HUES6 (cell line): Measurements from ENCODE around the gene RAMP1.

Experiments
- H3K27ac ChIP-seq: 2 replicates; pipeline ENCODE4 v1.7.0; 2013; ENCODE audit warnings: low read depth, mild to moderate bottlenecking, low read length, inconsistent platforms
- H3K27me3 ChIP-seq: 2 replicates; pipeline ENCODE4 v1.6.1; 2013; ENCODE audit warnings: low read length; ENCODE audit not compliant: control insufficient read depth, insufficient read depth
- H3K36me3 ChIP-seq: 2 replicates; pipeline ENCODE4 v1.6.1; 2013; ENCODE audit warnings: low read length; ENCODE audit not compliant: control insufficient read depth, insufficient read depth
- H3K4me1 ChIP-seq: 2 replicates; pipeline ENCODE4 v1.6.1; 2013; ENCODE audit warnings: low read length; ENCODE audit not compliant: control insufficient read depth, insufficient read depth
- H3K4me3 ChIP-seq: 2 replicates; pipeline ENCODE4 v1.5.1; 2013; ENCODE audit warnings: low read depth, low read length
- H3K9ac ChIP-seq: one replicate; pipeline ENCODE4 v1.6.1; 2013; ENCODE audit warnings: mild to moderate bottlenecking, low read length
- H3K9me3 ChIP-seq: 2 replicates; pipeline ENCODE4 v1.6.1; 2013; ENCODE audit warnings: low read depth, low read length; ENCODE audit not compliant: control insufficient read depth, insufficient read depth

Gene RAMP1

DNA sequence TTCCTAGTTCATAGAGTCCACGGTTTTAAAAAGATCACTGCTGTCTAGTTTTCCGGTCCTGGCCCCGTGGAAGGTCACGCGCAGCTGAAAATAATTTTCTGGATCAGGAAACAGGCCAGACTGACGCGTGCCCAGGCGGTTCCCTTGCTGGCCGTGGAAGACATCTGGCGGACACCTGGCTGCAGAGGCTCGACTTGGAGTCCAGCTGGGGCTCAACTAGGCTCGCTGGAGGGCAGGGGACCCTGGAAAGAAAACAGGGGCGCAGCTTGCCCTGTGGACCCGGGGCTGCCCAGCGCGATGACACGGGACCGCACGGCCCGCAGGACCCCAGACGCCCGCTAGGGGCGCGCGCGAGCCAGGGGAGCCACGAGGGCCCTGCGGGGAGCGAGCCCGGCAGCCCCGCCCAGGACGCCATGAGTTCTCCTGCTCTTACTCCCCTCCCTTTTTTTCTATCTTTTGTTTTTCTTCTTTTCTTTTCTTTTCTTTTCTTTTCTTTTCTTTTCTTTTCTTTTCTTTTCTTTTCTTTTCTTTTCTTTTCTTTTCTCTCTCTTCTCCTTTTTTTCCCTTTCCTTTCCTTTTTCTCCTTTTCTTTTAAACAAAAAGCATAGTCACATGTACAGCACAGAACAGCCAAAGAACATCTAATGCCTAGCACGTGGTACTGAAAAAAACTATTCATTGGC lies 64.2 kb downstream of the RAMP1 start:
- no peak overlapping the region for H3K27ac ChIP-seq
- no peak overlapping the region for H3K9ac ChIP-seq
- peak overlapping the region; percentile 37; the same call in 1 of the 2 replicates for H3K4me3 ChIP-seq
- H3K36me3 ChIP-seq: no peaks in the 10 kb centered on the region
- H3K9me3 ChIP-seq: 0 out of 2 replicates have a peak, but pooled peaks cover 4% of the 10 kb centered on the region
- H3K4me1 ChIP-seq: peaks cover 10% of the 10 kb centered on the region
- H3K27me3 ChIP-seq: peaks cover 8% of the 10 kb centered on the region

DNA sequence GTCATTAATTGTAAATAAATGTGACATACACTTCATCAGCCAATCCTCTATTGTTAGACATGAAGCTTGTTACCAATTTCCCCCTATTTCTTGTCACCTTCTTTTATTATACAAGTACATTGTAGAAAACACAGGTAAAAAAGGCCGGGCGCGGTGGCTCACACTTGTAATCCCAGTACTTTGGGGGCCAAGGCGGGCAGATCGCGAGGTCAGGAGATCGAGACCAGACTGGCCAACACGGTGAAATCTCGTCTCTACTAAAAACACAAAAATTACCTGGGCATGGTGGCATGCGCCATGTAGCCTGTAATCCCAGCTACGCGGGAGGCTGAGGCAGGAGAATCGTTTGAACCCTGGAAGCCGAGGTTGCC lies 64.7 kb downstream of the RAMP1 start:
- H3K4me3 ChIP-seq: no peak overlapping the region
- H3K36me3 ChIP-seq: no peaks in the 10 kb centered on the region
- H3K9me3 ChIP-seq: 0 out of 2 replicates have a peak, but pooled peaks cover 4% of the 10 kb centered on the region
- H3K9ac ChIP-seq: no peak overlapping the region
- H3K27me3 ChIP-seq: peaks cover 8% of the 10 kb centered on the region
- H3K4me1 ChIP-seq: peaks cover 10% of the 10 kb centered on the region
- no peak overlapping the region for H3K27ac ChIP-seq

DNA sequence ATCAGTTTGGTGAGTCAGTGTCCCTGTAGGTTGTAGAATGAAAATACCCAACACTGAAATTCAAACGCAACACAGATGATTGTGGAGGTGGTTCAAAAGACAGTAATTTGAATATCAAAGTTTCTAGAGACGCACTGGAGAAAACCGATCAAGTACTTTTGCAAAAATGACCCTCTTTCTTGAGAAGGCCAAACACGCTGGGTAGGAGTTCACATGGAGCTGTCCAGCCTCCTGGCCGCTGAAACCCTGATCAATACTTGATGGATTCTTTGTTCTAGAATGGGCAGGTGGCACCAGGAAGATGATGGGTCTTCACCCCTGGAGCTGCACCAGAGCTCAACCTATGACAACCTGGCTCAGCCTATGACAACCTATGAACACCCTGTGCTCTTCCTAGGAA lies 67.7 kb downstream of the RAMP1 start:
- Histone ChIP-seq H3K9ac (no peak overlapping the region), H3K36me3 (no peaks in the 10 kb centered on the region), H3K27me3 (peaks cover 8% of the 10 kb centered on the region), H3K4me3 (no peak overlapping the region), H3K4me1 (peaks cover 10% of the 10 kb centered on the region), H3K27ac (no peak overlapping the region), H3K9me3 (peaks cover 11% of the 10 kb centered on the region; the same call in 1 of the 2 replicates)

DNA sequence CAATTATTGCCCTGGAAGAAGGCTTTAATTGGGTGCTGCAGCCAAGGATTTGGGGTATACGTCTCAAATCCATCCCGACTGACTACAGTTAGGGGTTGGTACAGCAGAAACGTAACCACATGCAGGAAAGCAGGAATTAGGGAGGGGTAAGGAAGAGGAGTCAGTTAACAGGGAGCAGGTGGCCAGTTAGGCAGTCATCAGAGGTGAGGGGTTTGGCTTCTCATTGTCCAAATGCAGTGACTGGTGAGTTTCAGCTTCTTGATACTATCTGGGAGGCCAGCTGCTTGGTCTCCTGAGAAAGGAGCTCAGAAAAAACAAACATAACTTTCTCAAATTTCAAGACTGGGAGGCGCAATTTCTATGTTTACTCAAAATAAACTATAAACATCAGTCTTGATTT lies 68.6 kb downstream of the RAMP1 start:
- H3K27me3 ChIP-seq: peaks cover 4% of the 10 kb centered on the region
- H3K27ac ChIP-seq: no peak overlapping the region
- H3K9me3 ChIP-seq: peaks cover 11% of the 10 kb centered on the region; the same call in 1 of the 2 replicates
- no peaks in the 10 kb centered on the region for H3K36me3 ChIP-seq
- H3K9ac ChIP-seq: no peak overlapping the region
- H3K4me1 ChIP-seq: peaks cover 5% of the 10 kb centered on the region
- no peak overlapping the region for H3K4me3 ChIP-seq

DNA sequence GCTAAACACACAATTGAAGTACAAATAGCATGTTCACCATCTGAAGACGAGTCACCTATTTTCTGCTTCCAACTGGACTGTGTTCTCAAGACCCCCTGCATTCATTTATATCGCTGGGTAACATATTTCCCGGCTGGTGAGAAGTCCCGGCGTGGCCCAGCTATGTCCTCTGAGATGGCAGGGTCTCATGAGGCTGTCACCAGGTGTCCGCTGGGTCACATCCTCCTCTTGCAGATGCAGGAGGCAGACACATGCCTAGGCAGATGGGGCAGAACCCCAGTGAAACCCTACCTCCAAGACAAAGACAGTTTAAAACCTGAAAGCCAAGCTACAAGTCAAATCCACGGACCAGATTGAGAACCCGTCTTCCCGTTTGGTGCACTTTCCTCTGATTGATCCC lies 70.6 kb downstream of the RAMP1 start:
- H3K4me3 ChIP-seq: no peak overlapping the region
- H3K4me1 ChIP-seq: no peaks in the 10 kb centered on the region
- no peak overlapping the region for H3K27ac ChIP-seq
- no peaks in the 10 kb centered on the region for H3K36me3 ChIP-seq
- H3K27me3 ChIP-seq: no peaks in the 10 kb centered on the region
- no peak overlapping the region for H3K9ac ChIP-seq
- H3K9me3 ChIP-seq: peaks cover 11% of the 10 kb centered on the region; the same call in 1 of the 2 replicates

DNA sequence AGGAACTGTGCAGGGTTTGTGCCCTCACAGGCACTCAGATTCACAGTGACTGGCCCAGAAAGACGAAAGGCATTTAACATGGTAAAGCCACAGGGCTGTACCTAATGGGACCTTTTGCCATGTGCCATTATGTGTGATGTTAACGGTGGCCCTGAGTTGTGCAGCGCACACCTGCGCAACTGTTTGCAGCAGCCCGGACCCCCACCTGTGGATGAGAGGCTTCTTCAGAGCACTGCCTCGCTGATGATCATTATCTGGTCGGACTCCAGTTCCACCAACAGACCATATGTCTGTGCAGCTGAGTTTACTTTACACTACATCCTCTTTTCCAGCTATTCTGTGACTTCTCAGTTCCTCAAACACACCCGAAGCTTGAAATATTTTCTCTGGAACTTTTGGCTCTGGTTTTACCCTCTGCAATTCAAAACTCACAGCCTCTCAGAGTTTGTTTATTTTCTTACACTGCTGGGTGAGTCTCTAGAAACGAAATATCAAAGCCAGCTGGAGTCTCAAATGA lies 71.8 kb downstream of the RAMP1 start:
- no peaks in the 10 kb centered on the region for H3K27me3 ChIP-seq
- H3K9me3 ChIP-seq: peaks cover 11% of the 10 kb centered on the region; the same call in 1 of the 2 replicates
- no peak overlapping the region for H3K4me3 ChIP-seq
- H3K27ac ChIP-seq: no peak overlapping the region
- 0 out of 2 replicates have a peak, but pooled peaks cover 4% of the 10 kb centered on the region for H3K4me1 ChIP-seq
- H3K9ac ChIP-seq: no peak overlapping the region
- no peaks in the 10 kb centered on the region for H3K36me3 ChIP-seq

DNA sequence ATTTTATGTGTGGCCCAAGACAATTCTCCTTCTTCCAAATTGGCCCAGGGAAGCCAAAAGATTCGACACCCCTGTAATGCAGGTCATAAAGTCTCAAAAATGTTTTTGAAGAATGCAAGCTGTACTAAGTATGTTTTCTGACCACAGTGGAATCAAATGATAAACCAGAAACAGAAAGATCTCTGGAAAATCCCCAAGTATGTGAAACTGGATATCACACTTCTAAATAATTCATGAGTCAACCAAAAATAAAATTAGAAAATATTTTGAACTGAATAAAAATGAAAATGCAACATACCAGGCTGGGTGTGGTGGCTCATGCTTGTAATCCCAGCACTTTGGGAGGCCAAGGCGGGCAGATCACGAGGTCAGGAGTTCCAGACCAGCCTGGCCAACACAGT lies 73.3 kb downstream of the RAMP1 start:
- H3K4me1 ChIP-seq: 0 out of 2 replicates have a peak, but pooled peaks cover 4% of the 10 kb centered on the region
- H3K4me3 ChIP-seq: no peak overlapping the region
- H3K36me3 ChIP-seq: no peaks in the 10 kb centered on the region
- H3K27me3 ChIP-seq: no peaks in the 10 kb centered on the region
- H3K9me3 ChIP-seq: peaks cover 10% of the 10 kb centered on the region; the same call in 1 of the 2 replicates
- H3K27ac ChIP-seq: no peak overlapping the region
- H3K9ac ChIP-seq: no peak overlapping the region

GRCh38 chr2:237934186-237934585 lies 74.8 kb downstream of the RAMP1 start:
- H3K9ac ChIP-seq: no peak overlapping the region
- no peaks in the 10 kb centered on the region for H3K36me3 ChIP-seq
- H3K4me1 ChIP-seq: 0 out of 2 replicates have a peak, but pooled peaks cover 4% of the 10 kb centered on the region
- H3K4me3 ChIP-seq: no peak overlapping the region
- no peak overlapping the region for H3K27ac ChIP-seq
- H3K27me3 ChIP-seq: no peaks in the 10 kb centered on the region
- peaks cover 7% of the 10 kb centered on the region; the same call in 1 of the 2 replicates for H3K9me3 ChIP-seq

- no peak overlapping the region for H3K9ac ChIP-seq
- H3K4me1 ChIP-seq: peaks cover 11% of the 10 kb centered on the region
- no peaks in the 10 kb centered on the region for H3K27me3 ChIP-seq
- no peak overlapping the region for H3K27ac ChIP-seq
- no peaks in the 10 kb centered on the region for H3K9me3 ChIP-seq
- H3K4me3 ChIP-seq: no peak overlapping the region
- no peaks in the 10 kb centered on the region for H3K36me3 ChIP-seq
These were observed 76.5 kb downstream of the RAMP1 start for GRCh38 chr2:237935740-237936452.

DNA sequence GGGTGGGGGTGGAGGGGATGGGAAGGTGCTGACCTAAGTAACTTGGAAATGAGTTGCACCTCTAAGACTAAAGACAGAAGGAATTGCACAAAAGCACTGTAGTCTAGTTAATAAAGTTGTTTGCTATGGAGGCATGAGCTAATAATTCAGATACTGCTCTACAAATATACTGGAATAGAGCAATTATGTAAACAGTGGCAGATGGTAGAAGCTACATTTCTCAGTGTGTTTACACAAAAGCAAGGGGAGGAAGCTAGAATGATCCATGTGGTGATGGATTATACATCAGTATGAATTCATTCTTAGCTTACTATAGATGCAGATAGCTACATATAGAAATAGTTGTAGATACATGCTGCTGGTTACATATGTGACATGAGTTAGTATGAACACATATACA lies 79.8 kb downstream of the RAMP1 start:
- peaks cover 19% of the 10 kb centered on the region for H3K4me1 ChIP-seq
- H3K9ac ChIP-seq: no peak overlapping the region
- peaks cover 10% of the 10 kb centered on the region for H3K9me3 ChIP-seq
- no peak overlapping the region for H3K27ac ChIP-seq
- H3K27me3 ChIP-seq: no peaks in the 10 kb centered on the region
- H3K4me3 ChIP-seq: no peak overlapping the region
- H3K36me3 ChIP-seq: no peaks in the 10 kb centered on the region

DNA sequence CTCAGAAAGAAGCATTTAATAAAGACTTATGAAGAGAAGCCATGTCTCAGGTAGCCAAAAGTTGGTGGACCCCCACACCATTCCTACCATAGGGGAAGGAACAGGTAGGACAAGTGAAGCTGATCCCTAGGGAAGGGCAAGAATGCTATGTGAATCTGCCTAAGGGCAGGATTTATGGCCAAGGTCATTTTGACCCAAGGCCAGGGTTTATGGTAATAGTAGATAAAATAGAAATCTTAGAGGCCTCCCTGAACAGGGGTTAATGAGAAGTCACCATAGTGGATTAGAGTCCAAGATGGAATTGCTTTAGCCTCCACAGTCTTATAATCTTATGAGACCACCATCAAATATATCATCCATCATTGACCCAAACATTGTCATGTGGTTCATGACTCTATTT lies 81.4 kb downstream of the RAMP1 start:
- Histone ChIP-seq H3K36me3 (no peaks in the 10 kb centered on the region), H3K9ac (no peak overlapping the region), H3K4me1 (peaks cover 16% of the 10 kb centered on the region), H3K9me3 (peaks cover 26% of the 10 kb centered on the region), H3K27me3 (no peaks in the 10 kb centered on the region), H3K27ac (peak overlapping the region; percentile 51; the same call in 1 of the 2 replicates), H3K4me3 (no peak overlapping the region)
